Measurements from ENCODE around the gene EFNA5.

Gene EFNA5

GRCh38 chr5:107538805-107539445, 131.8 kb downstream of the EFNA5 start:
- Histone ChIP-seq H3K36me3 (ENCODE audit: insufficient read depth, low read length) (no peaks in the 10 kb centered on the region), H3K9me3 (ENCODE audit: control insufficient read depth, insufficient read depth, low read length) (no peaks in the 10 kb centered on the region), H3K4me1 (ENCODE audit: insufficient read depth, low read length) (peaks cover 16% of the 10 kb centered on the region), H3K9ac (ENCODE audit: low read depth, low read length) (no peak overlapping the region)

GRCh38 chr5:107538331-107538730, 132.4 kb downstream of the EFNA5 start:
- H3K36me3 ChIP-seq (ENCODE audit: insufficient read depth, low read length) = no peaks in the 10 kb centered on the region
- no peaks in the 10 kb centered on the region for H3K9me3 ChIP-seq (ENCODE audit: control insufficient read depth, insufficient read depth, low read length)
- H3K4me1 ChIP-seq (ENCODE audit: insufficient read depth, low read length) = peaks cover 11% of the 10 kb centered on the region
- H3K9ac ChIP-seq (ENCODE audit: low read depth, low read length) = no peak overlapping the region

- peaks cover 6% of the 10 kb centered on the region; the same call in 1 of the 2 replicates for H3K4me1 ChIP-seq (ENCODE audit: insufficient read depth, low read length)
- H3K9ac ChIP-seq (ENCODE audit: low read depth, low read length) = no peak overlapping the region
- no peaks in the 10 kb centered on the region for H3K36me3 ChIP-seq (ENCODE audit: insufficient read depth, low read length)
Measured at GRCh38 chr5:107535849-107536248, 134.9 kb downstream of the EFNA5 start.

GRCh38 chr5:107533910-107534876, 136.5 kb downstream of the EFNA5 start:
- H3K9me3 ChIP-seq (ENCODE audit: control insufficient read depth, insufficient read depth, low read length) = no peaks in the 10 kb centered on the region
- peaks cover 12% of the 10 kb centered on the region for H3K4me1 ChIP-seq (ENCODE audit: insufficient read depth, low read length)
- no peak overlapping the region for H3K9ac ChIP-seq (ENCODE audit: low read depth, low read length)
- no peaks in the 10 kb centered on the region for H3K36me3 ChIP-seq (ENCODE audit: insufficient read depth, low read length)

More at GRCh38 chr5:107535849-107536248, 134.9 kb downstream of the EFNA5 start:
- no peaks in the 10 kb centered on the region for H3K9me3 ChIP-seq (ENCODE audit: control insufficient read depth, insufficient read depth, low read length)

- Histone ChIP-seq H3K4me1 (ENCODE audit: insufficient read depth, low read length) (peaks cover 7% of the 10 kb centered on the region), H3K9me3 (ENCODE audit: control insufficient read depth, insufficient read depth, low read length) (no peaks in the 10 kb centered on the region), H3K36me3 (ENCODE audit: insufficient read depth, low read length) (no peaks in the 10 kb centered on the region), H3K9ac (ENCODE audit: low read depth, low read length) (no peak overlapping the region)
Measured at GRCh38 chr5:107532916-107533315, 137.8 kb downstream of the EFNA5 start.

- Histone ChIP-seq H3K9me3 (ENCODE audit: control insufficient read depth, insufficient read depth, low read length) (no peaks in the 10 kb centered on the region), H3K36me3 (ENCODE audit: insufficient read depth, low read length) (no peaks in the 10 kb centered on the region), H3K4me1 (ENCODE audit: insufficient read depth, low read length) (peaks cover 7% of the 10 kb centered on the region), H3K9ac (ENCODE audit: low read depth, low read length) (no peak overlapping the region)
Measured at GRCh38 chr5:107532169-107532878, 138.4 kb downstream of the EFNA5 start.

- no peak overlapping the region for H3K9ac ChIP-seq (ENCODE audit: low read depth, low read length)
- H3K9me3 ChIP-seq (ENCODE audit: control insufficient read depth, insufficient read depth, low read length) = no peaks in the 10 kb centered on the region
- peaks cover 7% of the 10 kb centered on the region for H3K4me1 ChIP-seq (ENCODE audit: insufficient read depth, low read length)
- H3K36me3 ChIP-seq (ENCODE audit: insufficient read depth, low read length) = no peaks in the 10 kb centered on the region
Measured at GRCh38 chr5:107531308-107531707, 139.4 kb downstream of the EFNA5 start.

GRCh38 chr5:107529618-107530017, 141.1 kb downstream of the EFNA5 start:
- Histone ChIP-seq H3K9me3 (ENCODE audit: control insufficient read depth, insufficient read depth, low read length) (no peaks in the 10 kb centered on the region), H3K9ac (ENCODE audit: low read depth, low read length) (no peak overlapping the region), H3K4me1 (ENCODE audit: insufficient read depth, low read length) (peaks cover 7% of the 10 kb centered on the region), H3K36me3 (ENCODE audit: insufficient read depth, low read length) (no peaks in the 10 kb centered on the region)

GRCh38 chr5:107526270-107526937, 144.3 kb downstream of the EFNA5 start:
- no peaks in the 10 kb centered on the region for H3K9me3 ChIP-seq (ENCODE audit: control insufficient read depth, insufficient read depth, low read length)
- no peaks in the 10 kb centered on the region for H3K36me3 ChIP-seq (ENCODE audit: insufficient read depth, low read length)
- no peak overlapping the region for H3K9ac ChIP-seq (ENCODE audit: low read depth, low read length)
- peaks cover 25% of the 10 kb centered on the region for H3K4me1 ChIP-seq (ENCODE audit: insufficient read depth, low read length)

- Histone ChIP-seq H3K4me1 (ENCODE audit: insufficient read depth, low read length) (peaks cover 35% of the 10 kb centered on the region), H3K9ac (ENCODE audit: low read depth, low read length) (no peak overlapping the region), H3K9me3 (ENCODE audit: control insufficient read depth, insufficient read depth, low read length) (no peaks in the 10 kb centered on the region), H3K36me3 (ENCODE audit: insufficient read depth, low read length) (no peaks in the 10 kb centered on the region)
Measured at GRCh38 chr5:107524111-107524510, 146.6 kb downstream of the EFNA5 start.

- no peaks in the 10 kb centered on the region for H3K36me3 ChIP-seq (ENCODE audit: insufficient read depth, low read length)
- no peak overlapping the region for H3K9ac ChIP-seq (ENCODE audit: low read depth, low read length)
- H3K4me1 ChIP-seq (ENCODE audit: insufficient read depth, low read length) = peaks cover 44% of the 10 kb centered on the region
- no peaks in the 10 kb centered on the region for H3K9me3 ChIP-seq (ENCODE audit: control insufficient read depth, insufficient read depth, low read length)
Measured at GRCh38 chr5:107523029-107523680, 147.6 kb downstream of the EFNA5 start.

- Histone ChIP-seq H3K9me3 (ENCODE audit: control insufficient read depth, insufficient read depth, low read length) (no peaks in the 10 kb centered on the region), H3K4me1 (ENCODE audit: insufficient read depth, low read length) (peaks cover 51% of the 10 kb centered on the region), H3K9ac (ENCODE audit: low read depth, low read length) (no peak overlapping the region), H3K36me3 (ENCODE audit: insufficient read depth, low read length) (no peaks in the 10 kb centered on the region)
Measured at GRCh38 chr5:107522456-107522855, 148.3 kb downstream of the EFNA5 start.

GRCh38 chr5:107519900-107520354, 150.8 kb downstream of the EFNA5 start:
- Histone ChIP-seq H3K9ac (ENCODE audit: low read depth, low read length) (no peak overlapping the region), H3K9me3 (ENCODE audit: control insufficient read depth, insufficient read depth, low read length) (no peaks in the 10 kb centered on the region), H3K4me1 (ENCODE audit: insufficient read depth, low read length) (peaks cover 55% of the 10 kb centered on the region), H3K36me3 (ENCODE audit: insufficient read depth, low read length) (no peaks in the 10 kb centered on the region)
